ENCODE data around the gene PTTG1IP. TPM values are rescaled to one million over a fixed set of nuclear protein-coding genes. Genes with fewer than 3 reads are reported as not detected.

PTTG1IP gene
- polyA plus RNA-seq, 3 donors: 279 to 290 (median 279) TPM

GRCh38 chr21:44912158-44912473, 38.6 kb upstream of the PTTG1IP start:
- no peak for DNase-seq

GRCh38 chr21:44911384-44912157, 38.1 kb upstream of the PTTG1IP start:
- DNase-seq: no peak

GRCh38 chr21:44911068-44911383, 37.5 kb upstream of the PTTG1IP start:
- no peak for DNase-seq

GRCh38 chr21:44910229-44911067, 37.0 kb upstream of the PTTG1IP start:
- no peak for DNase-seq

- no peak for DNase-seq
Measured at GRCh38 chr21:44909719-44910118, 36.2 kb upstream of the PTTG1IP start.

GRCh38 chr21:44908908-44909307, 35.4 kb upstream of the PTTG1IP start:
- DNase-seq: no peak

GRCh38 chr21:44907966-44908895, 34.7 kb upstream of the PTTG1IP start:
- no peak for DNase-seq

GRCh38 chr21:44907225-44907965, 33.9 kb upstream of the PTTG1IP start:
- no peak for DNase-seq

GRCh38 chr21:44905728-44906090, 32.2 kb upstream of the PTTG1IP start:
- DNase-seq: no peak

- no peak for DNase-seq
Measured at GRCh38 chr21:44905016-44905727, 31.7 kb upstream of the PTTG1IP start.

- no peak for DNase-seq
Measured at GRCh38 chr21:44904141-44904923, 30.8 kb upstream of the PTTG1IP start.

GRCh38 chr21:44903689-44904088, 30.2 kb upstream of the PTTG1IP start:
- no peak for DNase-seq

GRCh38 chr21:44903050-44903685, 29.7 kb upstream of the PTTG1IP start:
- DNase-seq: no peak

- no peak for DNase-seq
Measured at GRCh38 chr21:44902268-44903049, 29.0 kb upstream of the PTTG1IP start.

- no peak for DNase-seq
Measured at GRCh38 chr21:44901391-44902074, 28.0 kb upstream of the PTTG1IP start.

- no peak for DNase-seq
Measured at GRCh38 chr21:44900559-44901251, 27.2 kb upstream of the PTTG1IP start.

- DNase-seq: no peak
Measured at GRCh38 chr21:44899768-44900558, 26.5 kb upstream of the PTTG1IP start.

All from renal pelvis (tissue), 4 donors.